Effector CD8-positive, alpha-beta T cell (primary cell): Measurements from ENCODE around the gene DLGAP4.

Experiments used
- DNase-seq: peaks from one replicate; lab custom pipeline; 2025; lab: John Stamatoyannopoulos, UW

The DLGAP4 gene

DNA sequence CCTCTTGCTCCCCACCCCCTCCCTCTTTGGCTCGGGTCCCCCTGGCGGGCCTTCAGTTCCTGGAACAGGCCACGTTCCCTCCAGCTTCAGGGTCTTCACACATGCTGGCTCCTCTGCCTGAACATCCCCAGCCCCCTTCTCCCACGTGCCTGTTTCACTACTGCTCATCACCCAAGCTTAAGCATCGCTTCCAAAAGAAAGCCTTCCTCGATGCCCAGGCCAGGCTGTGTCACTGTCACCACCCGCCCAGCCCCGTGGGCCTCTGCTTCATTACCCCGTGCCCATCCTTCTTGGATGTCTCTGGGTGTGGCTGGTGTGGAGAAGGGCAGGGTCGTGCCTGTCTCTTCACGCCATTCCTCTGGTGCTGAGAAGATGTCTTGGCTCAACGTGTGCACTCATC lies 2.8 kb downstream of the DLGAP4 start:
- no peak for DNase-seq

DNA sequence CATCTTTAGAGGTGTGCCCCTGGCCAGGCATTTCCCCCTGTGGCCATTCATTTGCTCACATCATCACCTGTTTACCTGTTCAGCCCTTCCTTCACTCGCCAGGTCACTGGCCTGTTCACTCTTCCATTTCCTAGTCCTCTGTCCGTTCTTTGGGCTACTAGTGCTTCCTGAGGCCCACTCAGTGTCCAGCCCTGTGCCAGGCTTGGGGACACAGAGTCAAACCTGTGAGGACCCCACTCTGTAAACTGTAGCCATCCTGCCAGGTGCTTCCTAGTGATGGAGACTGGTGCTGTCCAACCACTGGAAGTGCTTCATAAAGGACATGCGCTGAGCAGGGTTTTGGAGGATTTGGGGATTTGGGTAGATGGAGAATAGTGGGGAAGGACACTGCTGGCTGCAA lies 3.5 kb downstream of the DLGAP4 start:
- DNase-seq, result no peak

DNA sequence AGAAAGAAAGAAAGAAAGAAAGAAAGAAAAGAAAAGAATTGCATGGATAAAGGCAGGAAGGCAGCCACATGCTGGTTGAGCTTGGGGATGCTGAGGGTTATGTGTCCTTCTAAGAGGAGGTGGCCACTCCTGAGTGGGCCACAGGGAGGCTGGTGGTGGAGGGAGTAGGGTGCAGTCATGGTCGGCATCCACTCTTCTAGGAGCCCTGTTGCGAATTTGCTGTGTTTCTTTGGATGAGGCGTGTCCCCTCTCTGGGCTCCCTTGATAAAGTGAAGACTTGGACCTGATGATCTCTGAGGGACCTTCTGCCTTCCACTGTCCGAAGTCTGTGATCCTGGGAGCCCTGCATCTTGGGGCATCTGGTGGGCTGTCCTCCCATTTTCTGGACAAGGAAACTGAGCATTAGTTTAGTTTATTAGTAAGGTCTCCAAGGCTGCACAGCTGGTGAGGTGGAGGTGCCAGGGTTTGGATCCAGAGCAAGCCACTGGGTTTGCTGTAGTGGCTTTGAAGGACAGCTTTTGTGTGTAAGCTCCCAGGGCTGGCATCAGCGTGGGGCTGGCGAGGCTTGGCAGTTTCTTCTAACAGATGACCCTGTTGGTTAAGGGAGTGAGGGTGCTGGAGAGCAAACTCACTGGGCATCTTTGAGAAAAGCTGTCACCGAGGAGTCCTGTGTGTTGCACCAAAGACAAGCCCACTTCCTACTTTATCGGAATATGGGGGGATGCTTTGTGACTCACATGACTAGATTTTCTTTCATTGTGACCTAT lies 4.3 kb downstream of the DLGAP4 start:
- DNase-seq, result no peak

DNA sequence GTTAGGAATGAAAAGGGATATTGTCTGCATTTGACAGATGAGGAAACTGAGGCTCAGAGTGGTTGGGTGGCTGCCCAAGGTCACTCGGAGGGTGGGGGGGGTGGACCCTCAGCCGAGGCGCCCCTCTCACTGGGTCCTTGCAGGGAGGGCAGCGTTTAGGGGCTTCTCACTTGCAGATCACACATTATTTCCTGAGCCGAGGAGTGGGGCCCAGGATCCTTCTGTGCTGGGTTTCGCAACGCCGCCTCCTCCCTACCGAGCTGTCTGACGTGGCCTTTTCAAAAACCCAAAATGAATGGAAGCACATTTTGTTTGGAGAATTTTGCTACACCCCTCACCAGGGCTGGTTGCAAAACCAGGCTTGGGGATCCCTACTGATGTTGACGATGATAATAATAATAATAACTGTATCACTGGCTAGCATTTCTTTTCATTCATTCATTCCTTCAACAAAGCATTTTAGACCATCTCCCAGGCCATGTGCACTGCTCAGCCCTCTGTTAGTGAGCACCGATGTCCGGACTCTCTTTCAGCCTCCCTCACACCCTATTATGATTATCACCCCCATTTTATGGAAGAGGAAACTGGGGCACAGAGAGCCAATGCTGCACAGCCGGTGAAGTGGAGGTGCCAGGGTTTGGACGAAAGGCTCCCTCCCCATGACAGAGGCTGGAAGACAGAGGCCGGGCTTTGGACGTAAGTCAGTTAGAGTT lies 5.2 kb downstream of the DLGAP4 start:
- no peak for DNase-seq

DNA sequence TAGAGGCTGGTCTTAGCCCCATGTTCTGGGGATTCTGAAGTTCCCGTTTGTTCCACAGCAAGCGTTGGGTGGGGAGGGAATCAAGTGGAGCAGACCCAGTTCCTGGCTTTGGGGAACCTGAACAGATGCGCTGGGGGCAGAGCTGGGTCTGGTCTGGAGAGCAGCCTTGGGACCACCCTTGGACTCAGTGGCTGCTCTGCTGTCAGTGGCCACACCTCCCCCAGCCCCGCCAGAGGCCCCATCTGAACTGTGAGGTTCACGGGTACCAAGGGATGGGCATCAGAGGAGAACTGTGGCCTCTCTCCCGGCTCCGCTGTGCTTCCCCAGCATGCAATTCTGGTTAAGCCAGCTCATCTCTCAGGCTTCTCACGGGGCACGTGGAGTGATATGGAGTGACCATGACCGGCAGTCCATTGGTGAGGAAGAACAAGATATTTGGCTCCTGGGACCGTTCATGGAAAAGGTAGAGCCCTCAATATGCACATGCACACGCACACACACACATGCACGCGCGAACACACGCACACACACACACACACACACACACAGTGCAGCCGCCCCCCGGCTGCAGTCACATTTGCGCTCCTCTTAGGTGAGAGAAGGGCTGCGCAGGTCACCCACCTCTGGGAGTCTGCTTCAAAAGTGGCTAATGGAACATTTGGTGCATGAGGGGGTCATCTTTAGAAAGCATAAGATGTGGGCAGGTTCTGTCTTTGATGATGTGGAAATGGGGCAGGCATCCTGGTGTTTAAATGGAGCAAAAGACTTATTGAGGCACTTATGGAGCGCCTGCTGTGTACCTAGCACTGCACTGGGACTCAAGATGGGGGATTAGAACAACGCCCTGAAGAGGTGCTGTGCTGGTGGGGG lies 6.0 kb downstream of the DLGAP4 start:
- no peak for DNase-seq

DNA sequence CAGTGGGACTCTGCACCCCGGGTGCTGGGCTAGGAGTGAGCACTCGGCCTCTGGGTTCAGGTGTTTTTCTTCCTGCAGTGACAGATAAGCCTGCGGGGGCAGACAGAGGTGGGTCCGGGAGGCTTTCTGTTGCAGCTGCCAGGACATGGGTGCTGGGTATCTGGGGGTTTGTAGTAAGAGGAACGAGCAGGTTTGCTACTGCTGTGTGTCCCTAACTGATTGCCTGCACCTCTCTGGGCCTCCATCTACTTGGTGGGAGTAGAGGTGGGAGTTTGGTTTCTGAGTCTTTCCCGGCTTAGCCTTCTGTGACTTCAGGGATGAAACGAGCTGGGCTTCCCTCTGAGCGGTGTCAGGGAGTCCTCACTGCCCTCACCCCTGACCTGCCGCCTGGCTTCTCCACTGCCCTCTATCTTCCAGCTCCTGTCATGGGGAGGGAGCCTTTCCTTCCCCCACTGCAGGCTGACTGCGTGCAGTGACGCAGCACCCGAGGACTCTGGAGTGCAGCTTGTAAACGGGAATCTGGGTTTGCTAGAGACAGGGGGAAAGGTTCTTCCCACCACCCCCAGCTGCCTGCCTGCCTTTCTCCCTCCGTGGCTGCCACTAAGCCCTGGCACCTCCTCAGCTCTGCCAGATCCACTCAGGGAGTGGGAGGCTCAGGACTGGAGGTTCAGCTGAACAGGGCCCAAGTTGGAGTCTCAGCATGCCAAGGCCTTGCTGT lies 6.7 kb downstream of the DLGAP4 start:
- DNase-seq, result no peak

DNA sequence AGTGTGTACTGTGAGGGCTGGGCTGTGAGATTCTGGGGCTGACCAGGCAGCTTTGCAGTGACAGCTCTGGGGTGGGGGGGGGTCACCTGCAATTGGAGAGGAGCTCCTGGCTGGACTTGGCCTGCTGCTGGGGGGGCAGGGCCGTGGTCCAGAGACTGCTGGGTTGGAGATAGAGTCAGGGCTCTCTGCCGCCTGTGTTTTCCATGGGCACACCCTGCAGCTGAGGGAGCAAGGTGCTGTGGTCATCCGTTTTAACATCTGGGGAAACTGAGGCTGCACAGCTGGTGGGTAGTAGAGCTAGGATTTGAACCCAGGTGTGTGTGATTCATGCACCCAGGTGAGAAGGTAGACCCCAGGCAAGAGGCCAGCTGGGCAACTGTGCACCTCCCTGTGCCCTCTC lies 7.3 kb downstream of the DLGAP4 start:
- DNase-seq, result no peak

DNA sequence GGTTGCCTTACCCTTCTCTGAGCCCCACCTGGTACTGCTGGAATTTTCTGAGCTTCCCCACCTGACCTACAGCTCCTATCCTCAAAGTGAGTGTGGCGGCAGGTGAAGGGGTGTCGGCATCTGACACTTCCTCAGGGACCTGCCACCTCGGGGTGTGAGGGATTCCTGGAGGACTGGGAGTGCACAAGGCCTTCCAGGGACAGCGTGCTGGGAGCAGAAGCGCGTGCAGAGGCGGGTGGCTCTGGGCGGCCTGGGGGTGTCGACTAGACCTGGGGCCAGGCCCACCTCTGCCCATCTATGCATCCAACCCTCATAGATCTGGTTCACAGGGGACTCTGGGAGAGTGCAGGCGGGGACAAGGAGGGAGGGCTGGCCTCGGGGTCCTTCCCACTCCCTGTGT lies 7.8 kb downstream of the DLGAP4 start:
- no peak for DNase-seq

DNA sequence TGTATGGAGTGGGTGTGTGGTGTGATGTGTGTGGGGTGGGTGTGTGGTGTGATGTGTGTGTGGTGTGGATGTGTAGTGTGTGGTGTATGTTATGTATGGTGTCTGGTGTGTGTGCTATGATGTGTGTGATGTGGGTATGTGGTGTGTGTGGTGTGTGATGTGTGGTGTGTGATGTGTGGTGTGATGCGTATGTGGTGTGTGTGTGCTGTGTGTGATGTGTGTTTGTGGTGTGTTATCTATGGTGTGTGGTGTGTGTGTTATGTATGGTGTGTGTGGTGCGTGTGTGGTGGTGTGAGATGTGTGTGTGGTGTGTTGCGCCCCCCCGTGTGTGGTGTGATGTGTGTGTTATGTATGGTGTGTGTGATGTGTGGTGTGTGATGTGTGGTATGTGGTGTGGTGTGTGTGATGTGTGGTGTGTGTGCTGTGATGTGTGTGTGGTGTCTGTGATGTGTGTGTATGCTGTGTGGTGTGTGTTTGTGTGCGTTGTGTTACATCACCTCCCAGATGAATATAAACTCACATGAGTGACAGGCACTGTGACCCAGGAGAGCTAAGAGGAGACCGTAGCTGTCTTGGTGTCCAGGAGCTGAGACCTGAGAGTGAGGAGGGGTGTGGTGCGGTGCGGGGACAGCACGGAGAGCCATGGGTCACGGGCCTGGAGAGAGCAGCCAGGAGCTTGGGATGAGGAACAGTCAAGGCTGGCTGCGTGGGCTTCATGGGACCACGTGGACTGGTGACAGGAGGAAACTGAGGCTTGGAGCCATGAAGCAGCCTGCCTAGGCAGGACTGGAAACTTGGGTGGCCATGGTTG lies 8.8 kb downstream of the DLGAP4 start:
- DNase-seq, result no peak

DNA sequence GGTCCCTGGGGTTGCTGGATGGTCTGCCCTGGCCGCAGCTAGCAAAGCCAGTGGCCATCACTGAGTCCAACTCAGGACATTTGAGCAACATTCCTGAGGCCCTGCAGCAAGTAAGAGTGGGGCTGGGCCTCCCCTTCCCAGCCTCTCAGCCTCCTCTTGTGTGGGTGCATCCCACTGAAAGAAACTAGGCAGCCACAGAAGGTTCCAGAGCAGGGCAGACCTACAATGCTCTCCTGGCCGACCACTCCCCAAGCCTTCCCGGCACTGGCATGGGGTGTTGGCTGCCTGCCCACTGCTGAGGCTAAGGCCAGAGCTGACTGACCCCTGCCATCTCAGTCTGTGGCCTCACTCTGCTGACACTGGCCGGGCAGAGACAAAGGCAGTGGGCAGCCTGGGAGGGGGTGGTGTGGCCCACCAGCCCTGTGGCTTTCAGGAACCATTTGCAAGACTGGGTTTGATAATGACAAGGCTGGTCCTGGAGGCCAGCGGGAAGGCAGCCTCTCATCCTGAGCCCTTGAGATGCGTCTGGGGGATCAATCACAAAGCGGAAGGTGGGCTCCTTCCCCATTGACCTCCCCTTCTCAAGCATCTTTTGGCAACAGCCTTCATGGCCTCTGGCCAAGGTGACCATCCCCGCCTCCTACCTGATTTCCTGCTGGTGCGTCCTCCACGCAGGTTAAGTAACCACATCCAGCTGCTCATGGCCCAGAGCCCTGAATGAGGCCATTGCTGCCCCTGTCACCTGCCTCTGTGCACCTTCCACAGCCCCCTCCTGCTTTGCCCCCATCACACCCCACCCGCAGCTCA lies 9.6 kb downstream of the DLGAP4 start:
- no peak for DNase-seq

DNA sequence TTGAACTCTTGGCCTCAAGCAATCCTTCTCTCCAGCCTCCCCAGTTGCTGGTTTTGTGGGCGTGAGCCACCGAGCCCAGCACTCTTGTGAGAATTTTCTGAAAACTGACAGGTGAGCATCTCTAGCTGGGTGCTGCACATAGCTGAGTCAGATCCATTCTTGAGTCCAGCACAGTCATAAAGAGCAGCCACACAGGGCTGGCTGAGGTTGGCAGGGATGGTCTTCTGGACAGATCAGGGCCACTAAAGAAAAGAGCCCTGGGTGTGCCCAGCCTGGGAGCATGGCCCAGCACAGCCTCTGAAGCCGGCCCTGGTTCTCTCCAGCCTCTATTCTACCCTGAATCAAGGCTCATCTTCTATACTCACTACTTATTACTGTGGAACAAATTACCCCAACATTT lies 11.5 kb downstream of the DLGAP4 start:
- no peak for DNase-seq

DNA sequence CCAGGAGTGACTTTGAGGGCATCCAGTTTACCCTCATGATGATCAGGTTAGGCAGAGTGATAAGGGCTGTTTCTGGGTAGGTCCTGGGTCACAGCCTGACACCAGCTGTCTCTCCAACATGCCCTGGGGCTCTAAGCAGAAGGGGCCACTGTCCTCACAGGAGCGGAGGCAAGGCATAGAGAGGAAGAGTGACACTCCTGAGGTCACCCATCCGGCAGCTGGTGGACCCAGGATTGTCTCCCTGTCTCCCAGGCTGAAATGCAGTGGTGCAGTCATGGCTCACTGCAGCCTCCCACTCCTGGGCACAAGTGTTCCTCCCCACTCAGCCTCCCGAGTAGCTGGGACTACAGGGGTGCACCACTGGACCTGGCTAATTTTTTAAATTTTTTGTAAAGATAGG lies 12.0 kb downstream of the DLGAP4 start:
- DNase-seq, result no peak

DNA sequence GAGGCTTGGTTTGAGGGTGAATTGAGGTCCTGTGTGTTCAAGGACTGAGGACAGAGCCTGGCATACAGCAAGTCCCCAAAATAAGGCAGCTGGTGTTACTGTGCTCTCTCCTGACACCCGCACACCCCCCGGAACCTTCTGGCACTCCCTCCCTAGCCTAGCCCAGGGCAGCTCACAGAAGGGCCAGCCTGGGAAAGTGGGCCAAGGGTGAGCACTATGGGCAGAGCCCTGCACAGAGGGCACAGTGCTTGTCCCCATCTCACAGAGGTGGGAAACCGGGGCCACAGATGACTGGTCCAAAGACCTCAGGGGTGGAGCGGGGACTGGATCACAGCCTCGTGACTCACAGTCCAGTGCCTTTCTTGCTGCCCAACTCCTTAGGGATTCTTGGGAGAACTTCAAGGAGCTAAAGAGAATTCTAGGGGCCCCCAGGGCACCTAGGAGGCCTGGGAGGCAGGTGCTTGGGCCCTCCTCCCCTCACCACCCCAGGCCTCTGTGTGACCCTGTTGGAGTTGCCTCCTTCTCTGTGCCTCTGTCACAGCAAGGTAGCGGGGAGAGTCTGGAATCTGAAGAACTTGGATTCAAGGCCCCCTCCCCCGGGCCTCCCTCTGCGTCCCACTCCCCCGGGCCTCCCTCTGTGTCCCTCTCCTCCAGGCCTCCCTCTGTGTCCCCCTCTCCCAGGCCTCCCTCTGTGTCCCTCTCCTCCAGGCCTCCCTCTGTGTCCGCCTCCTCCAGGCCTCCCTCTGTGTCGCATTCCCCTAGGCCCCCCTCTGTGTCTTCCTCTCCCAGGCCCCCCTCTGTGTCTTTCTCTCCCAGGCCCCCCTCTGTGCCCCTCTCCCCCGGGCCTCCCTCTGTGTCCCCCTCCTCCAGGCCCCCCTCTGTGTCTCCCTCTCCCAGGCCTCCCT lies 13.5 kb downstream of the DLGAP4 start:
- DNase-seq, result no peak

DNA sequence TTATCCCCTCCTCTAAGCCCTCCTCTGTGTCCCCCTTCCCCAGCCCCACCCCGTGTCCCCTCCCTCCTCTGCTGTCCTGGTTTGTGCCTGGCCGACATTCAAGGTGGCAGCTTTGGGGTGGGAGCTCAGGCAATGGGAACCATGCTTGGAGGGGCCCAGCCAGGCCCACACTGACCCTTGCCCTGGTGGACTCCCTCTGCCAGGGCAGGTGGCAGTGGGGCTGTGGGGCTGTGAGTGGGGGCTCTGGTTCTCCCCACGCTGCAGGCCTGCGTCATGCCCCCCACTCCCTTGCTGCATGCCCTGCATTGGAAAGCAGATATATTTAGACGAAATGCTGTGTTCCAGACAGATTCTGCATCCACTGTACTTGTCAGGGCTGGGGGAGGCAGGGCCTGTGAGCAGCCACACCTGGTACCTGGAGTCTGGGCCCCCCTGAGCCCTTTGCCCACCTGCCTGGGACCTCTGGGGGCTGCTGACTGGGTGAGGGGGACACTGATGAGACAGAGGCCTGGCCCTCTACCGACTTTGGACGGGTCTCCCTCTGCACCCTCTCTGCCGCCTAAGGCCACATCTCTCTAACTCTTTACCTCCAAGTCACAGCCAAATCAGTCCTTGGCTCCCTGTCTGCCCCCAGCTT lies 14.2 kb downstream of the DLGAP4 start:
- DNase-seq, result no peak

DNA sequence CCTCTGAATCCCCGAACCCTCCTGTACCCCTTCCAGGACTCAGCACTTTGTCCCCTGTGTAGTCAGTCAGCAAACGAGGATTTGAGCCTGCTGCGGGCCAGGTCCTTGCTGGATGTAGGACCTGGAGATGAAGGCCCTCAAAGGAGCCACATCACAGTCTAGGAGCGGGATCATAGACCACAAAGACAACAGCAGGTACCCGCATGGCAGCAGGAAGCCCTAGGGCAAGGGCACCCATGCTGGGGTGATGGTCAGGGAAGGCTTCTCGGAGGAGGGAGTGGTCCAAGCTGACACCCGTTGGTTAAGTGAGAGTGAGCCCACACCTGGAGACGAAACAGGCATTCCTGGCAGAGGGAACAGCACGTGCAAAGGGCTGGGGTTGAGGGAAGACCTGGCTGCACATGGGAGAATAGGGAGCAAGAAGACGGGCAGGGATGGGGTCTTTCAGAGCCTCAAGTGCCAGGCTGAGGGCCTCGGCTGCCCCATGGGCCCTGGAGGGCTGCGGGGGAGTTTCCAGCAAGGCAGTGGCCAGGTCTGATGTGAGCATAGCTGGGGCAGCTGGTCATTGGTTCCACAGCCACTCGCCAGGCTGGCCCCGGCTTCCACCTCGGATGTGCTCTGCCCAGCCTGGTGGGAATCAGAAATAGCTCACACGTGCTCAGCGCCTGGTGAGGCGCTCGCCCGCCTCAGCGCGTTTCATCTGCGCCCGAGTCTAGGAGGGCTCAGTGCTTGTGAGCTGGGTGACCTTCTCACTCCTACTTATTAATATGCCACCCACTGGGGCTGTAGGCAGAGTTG lies 15.0 kb downstream of the DLGAP4 start:
- no peak for DNase-seq

DNA sequence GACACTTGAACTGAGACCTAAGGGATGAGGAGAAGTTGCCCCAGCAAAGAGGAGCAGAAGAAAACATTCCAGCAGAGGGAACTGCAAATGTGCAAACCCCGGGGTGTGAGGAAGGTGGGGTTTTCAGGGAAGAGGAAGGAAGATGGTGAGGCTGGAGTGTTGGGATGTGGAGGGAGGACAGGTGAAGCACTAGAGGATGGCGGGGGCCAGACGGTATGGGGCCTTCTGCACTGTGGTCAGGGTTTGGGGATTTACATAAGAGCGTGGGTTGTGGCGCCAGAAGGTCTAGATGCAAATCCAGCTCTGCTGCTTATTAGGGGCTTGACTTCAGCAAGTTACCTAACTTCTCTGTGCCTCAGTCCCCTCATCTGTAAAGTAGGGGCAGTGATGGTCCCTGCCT lies 16.0 kb downstream of the DLGAP4 start:
- DNase-seq, result no peak

DNA sequence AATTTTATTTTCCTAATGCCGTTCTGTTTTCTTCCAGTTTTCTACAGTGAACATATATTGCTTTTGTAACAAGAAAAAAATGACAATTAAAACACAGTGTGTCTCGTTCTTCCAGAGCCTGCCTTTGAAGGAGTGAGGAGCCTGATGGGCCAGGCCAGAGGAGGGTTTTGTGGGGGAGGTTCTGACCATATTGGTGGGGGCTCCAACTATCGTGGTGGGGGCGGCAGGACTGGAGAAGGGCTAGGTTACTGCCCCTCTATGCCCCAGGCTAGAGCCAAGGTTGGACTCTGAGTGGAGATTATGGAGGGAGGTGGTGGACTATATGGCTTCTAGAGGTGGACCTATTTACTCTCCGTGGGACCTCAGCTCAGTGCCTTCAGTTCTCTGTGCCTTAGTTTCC lies 24.0 kb downstream of the DLGAP4 start:
- DNase-seq, result no peak

DNA sequence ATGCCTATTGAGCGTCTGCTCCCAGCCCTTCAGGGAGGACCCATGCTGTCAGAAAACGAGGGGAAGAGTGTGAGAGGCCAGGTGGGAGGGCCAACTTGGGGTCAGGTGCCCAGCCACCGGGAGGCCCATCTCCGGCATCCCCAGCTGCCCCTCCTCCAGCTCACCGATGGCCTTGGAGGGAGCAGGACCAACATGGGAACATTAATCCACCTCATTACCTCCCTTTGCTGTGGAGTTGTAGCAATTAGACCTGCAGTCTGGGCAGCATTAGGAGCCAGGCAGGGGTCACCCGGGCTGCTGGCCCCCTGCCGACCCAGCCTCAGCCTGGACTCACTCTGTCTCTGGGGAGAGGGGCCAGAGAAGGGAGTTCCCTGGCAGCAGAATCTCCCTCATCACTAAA lies 25.1 kb downstream of the DLGAP4 start:
- DNase-seq, result no peak
